BJ (cell line): ENCODE data around the gene GNPAT. TPM values are rescaled to one million over a fixed set of nuclear protein-coding genes. Genes with fewer than 3 reads are reported as not detected.

Experiments
- CTCF ChIA-PET: fragments of 350-600 bp; formaldehyde crosslinking; extraction: SDS; loops from one replicate; lab custom pipeline; 2021; ENCODE audit warnings: antibody characterized with exemption, inconsistent platforms; lab: Yijun Ruan, JAX
- POLR2A ChIA-PET: fragments of 300-600 bp; sonication (Branson Sonifier 250); formaldehyde crosslinking; extraction: SDS; loops from one replicate; lab custom pipeline; 2021; ENCODE audit warnings: antibody characterized with exemption; lab: Charles Lee
- DNase-seq: peaks from one replicate; pipeline ENCODE4 v3.0.0-alpha.2; 2011; ENCODE audit warnings: low read depth
- H3K27me3 ChIP-seq: 2 replicates; pipeline ENCODE4 v1.6.0; 2011; ENCODE audit warnings: low read length; ENCODE audit not compliant: control insufficient read depth, insufficient read depth
- H3K36me3 ChIP-seq: 2 replicates; pipeline ENCODE4 v1.5.1; 2011; ENCODE audit warnings: low read length; ENCODE audit not compliant: control insufficient read depth, insufficient read depth
- H3K4me3 ChIP-seq: 2 replicates; pipeline ENCODE4 v1.5.1; 2011; ENCODE audit warnings: low read depth, mild to moderate bottlenecking, control low read depth, low read length
- polyA minus RNA-seq: library from RNA; depleted of rRNA, polyadenylated mRNA; stranded (reverse); fragments of >200 nt; gene quantifications from 2 replicates; pipeline ENCODE4 v1.2.3, GENCODE V29; 2011; rRNA and poly(A)+ RNA removed
- polyA plus RNA-seq: library from polyadenylated mRNA; depleted of rRNA; stranded (reverse); fragments of >200 nt; gene quantifications from 2 replicates; pipeline ENCODE4 v1.2.3, GENCODE V29; 2011; rRNA removed
- TF ChIP-seq, protein P1 (sequence below): IDR thresholded peaks from 2 replicates; pipeline ENCODE4 v1.5.1; 2011; ENCODE audit warnings: low read depth, mild to moderate bottlenecking, control low read depth, inconsistent platforms, low read length, moderate library complexity; ENCODE audit not compliant: insufficient read depth

The GNPAT gene
- polyA plus RNA-seq (22.8 and 38.2 TPM in 2 replicates), polyA minus RNA-seq (13.6 and 17.3 TPM in 2 replicates)

DNA sequence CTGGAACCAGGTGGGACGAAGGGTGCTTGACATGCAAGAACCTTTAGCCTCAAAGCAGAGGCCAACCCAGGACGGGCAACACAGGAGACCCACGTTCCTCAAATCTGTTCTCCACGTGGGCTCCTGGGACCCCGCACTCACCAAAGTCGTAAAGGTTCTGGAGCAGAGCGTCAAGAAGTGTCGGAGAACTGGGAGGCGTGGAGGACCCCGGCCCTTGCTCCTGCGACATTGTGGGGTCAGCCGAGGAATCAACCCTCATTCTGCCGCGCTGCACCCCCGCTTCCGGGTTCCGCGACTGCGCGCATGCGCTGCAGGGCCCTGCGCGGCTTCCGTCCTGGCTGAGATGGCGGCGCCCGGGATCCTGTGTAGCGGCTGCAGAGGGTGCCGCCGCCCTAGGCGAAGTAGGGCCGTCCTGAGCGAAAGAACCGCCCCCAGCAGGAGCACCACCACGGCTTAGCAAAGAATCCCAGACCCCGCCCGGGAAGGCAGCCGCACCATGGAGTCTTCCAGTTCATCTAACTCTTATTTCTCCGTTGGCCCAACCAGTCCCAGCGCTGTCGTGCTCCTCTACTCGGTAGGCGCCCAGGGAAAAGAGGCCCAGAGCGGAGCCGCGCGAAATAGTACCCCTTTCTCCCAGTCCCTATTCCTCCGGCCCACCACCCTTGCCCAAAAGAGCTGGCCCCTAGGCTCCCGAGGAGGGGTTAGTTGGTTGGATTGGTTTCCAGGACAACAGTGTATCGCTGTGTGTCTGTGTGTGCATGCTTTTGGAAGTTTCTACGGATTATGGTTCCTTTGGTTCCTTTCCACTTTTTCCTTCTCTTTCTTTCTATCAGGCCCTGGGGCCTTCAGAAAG lies at the start of gene GNPAT:
Gene GNPAT, plus strand, starts transcription at position 330 of the 853 bp plus-strand sequence. Its CDS starts 167 bp downstream, at position 497.
- ChIA-PET POLR2A (no interaction called here), CTCF (interaction anchor here (0.7 kb wide), 2 partner anchors 8 to 419 kb away, joined by 4 to 6 read pairs; no protein-coding TSS in a partner anchor)

DNA sequence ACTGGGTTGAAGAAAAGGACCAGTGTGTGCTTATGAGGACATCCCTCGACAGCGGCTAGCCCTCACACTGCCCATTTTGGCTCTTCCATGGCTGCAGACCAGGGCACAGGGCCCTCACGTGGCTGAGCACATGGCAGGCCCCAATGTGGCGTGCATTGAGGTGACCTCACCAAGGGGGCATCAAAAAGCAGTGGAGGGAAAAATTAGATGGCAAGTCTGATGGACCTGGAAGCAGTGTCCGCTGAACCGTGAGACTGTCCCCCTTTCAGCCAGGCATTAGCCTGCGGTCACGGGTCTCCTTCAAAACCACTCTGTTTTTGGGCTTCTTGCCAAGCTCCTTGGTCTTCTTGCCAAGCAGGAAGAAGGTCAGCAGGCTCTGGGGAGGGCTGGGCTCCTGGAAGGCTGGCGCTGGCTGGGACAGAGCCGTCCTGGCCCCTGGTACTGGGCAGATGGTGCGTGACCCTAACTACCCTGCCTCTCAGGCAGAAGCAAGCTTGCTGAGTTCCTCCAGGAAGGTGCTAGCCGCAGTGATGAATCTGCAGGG lies 48.3 kb upstream of the GNPAT start:
- H3K4me3 ChIP-seq: no peak overlapping the region
- H3K27me3 ChIP-seq: peaks cover 6% of the 10 kb centered on the region; the same call in 1 of the 2 replicates
- POLR2A ChIA-PET: no interaction called here
- CTCF ChIA-PET: no interaction called here
- TF ChIP-seq, protein P1, sequence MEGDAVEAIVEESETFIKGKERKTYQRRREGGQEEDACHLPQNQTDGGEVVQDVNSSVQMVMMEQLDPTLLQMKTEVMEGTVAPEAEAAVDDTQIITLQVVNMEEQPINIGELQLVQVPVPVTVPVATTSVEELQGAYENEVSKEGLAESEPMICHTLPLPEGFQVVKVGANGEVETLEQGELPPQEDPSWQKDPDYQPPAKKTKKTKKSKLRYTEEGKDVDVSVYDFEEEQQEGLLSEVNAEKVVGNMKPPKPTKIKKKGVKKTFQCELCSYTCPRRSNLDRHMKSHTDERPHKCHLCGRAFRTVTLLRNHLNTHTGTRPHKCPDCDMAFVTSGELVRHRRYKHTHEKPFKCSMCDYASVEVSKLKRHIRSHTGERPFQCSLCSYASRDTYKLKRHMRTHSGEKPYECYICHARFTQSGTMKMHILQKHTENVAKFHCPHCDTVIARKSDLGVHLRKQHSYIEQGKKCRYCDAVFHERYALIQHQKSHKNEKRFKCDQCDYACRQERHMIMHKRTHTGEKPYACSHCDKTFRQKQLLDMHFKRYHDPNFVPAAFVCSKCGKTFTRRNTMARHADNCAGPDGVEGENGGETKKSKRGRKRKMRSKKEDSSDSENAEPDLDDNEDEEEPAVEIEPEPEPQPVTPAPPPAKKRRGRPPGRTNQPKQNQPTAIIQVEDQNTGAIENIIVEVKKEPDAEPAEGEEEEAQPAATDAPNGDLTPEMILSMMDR: no peak
- H3K36me3 ChIP-seq: no peaks in the 10 kb centered on the region
- DNase-seq: no peak

More for the DNA sequence above, at the start of gene GNPAT:
- H3K36me3 ChIP-seq: peaks cover 4% of the 10 kb centered on the region
- peak; percentile 23 for DNase-seq
- H3K4me3 ChIP-seq: peak within 1 kb of the TSS; percentile 59
- TF ChIP-seq, protein P1: no peak
- H3K27me3 ChIP-seq: no peaks in the 10 kb centered on the region

DNA sequence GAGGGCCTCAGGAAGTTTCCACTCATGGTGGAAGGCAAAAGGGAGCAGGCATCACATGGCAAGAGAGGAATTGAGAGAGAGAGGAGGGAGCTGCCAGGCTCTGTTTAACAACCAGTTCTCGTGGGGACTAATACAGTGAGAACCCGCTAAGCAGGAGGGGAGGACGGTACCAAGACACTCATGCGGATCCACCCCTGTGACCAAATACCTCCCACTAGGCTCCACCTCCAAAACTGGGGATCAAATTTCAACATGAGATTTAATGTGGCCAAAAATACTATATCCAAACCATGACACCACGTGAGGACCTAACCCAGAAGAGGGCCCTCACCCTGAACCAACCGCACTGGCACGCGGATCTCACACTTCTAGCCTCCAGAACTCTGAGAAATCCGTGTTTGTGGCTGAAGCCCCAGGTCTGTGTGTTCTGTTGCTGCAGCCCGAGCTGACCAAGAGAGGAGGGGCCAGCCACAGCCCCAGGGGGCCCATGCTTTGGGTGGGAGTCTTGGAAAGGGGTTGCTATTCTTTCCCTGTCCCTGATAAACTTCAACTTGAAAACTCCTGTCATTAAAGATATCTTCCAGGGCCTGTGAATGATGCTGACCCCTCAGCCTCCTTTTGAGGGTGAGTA lies 47.2 kb upstream of the GNPAT start:
- H3K36me3 ChIP-seq: no peaks in the 10 kb centered on the region
- no peaks in the 10 kb centered on the region for H3K27me3 ChIP-seq
- no peak overlapping the region for H3K4me3 ChIP-seq
- no peak for DNase-seq
- TF ChIP-seq, protein P1: no peak
- ChIA-PET POLR2A (no interaction called here), CTCF (interaction anchor here (1.3 to 1.4 kb wide), 2 partner anchors 18 kb away, joined by 3 read pairs; no protein-coding TSS in a partner anchor)

DNA sequence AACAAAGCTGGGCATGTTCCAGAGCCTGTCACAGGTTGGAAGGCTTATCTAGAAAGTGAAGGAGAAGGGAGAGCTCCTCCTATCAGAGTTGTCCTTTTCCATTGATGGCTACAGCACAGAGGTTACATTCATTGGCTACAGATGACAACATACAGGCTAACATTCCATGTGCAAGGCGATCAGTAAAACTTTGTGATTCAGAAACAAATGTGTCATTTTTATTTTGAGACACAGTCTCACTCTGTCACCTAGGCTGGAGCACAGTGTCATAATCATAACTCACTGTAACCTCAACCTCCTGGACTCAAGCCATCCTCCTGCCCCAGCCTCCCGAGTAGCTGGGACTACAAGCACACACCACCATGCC lies 46.6 kb upstream of the GNPAT start:
- TF ChIP-seq, protein P1: no peak
- no peak for DNase-seq
- no peak overlapping the region for H3K4me3 ChIP-seq
- H3K27me3 ChIP-seq: no peaks in the 10 kb centered on the region
- ChIA-PET POLR2A (no interaction called here), CTCF (interaction anchor here (1.3 to 1.4 kb wide), 3 partner anchors 9 to 18 kb away, joined by 3 to 4 read pairs (median 3); no protein-coding TSS in a partner anchor)
- H3K36me3 ChIP-seq: no peaks in the 10 kb centered on the region
